Measurements from ENCODE around the gene GAL3ST3.

Gene GAL3ST3

GRCh38 chr11:66008095-66008467 lies 40.9 kb downstream of the GAL3ST3 start:
- no peak overlapping the region for H3K4me3 ChIP-seq (replicated peaks; ENCODE audit: low read depth, low read length)
- no peak for DNase-seq (ENCODE audit: low read depth)
- TF ChIP-seq, protein P1, sequence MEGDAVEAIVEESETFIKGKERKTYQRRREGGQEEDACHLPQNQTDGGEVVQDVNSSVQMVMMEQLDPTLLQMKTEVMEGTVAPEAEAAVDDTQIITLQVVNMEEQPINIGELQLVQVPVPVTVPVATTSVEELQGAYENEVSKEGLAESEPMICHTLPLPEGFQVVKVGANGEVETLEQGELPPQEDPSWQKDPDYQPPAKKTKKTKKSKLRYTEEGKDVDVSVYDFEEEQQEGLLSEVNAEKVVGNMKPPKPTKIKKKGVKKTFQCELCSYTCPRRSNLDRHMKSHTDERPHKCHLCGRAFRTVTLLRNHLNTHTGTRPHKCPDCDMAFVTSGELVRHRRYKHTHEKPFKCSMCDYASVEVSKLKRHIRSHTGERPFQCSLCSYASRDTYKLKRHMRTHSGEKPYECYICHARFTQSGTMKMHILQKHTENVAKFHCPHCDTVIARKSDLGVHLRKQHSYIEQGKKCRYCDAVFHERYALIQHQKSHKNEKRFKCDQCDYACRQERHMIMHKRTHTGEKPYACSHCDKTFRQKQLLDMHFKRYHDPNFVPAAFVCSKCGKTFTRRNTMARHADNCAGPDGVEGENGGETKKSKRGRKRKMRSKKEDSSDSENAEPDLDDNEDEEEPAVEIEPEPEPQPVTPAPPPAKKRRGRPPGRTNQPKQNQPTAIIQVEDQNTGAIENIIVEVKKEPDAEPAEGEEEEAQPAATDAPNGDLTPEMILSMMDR (IDR thresholded peaks at IDR 0.05; ENCODE audit: low read length, missing control alignments), result no peak

- TF ChIP-seq, protein P1 (IDR thresholded peaks at IDR 0.05; ENCODE audit: low read length, missing control alignments), result no peak
- no peak overlapping the region for H3K4me3 ChIP-seq (replicated peaks; ENCODE audit: low read depth, low read length)
- no peak for DNase-seq (ENCODE audit: low read depth)
These were observed 41.7 kb downstream of the GAL3ST3 start for GRCh38 chr11:66007201-66007634.

DNA sequence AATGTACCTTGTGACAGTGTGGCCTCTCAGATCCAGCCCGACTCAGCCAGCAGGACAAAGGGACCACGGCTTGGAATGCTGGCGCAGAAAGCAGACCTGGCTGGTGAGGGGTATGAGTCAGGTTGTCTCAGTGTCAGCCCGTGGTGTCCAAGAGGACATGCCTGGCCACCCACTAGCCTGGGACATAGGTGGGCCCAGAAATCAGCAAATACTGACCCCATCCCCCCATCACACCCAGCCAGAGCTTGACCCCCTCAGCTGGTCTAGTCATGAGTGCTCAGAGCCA lies 42.1 kb downstream of the GAL3ST3 start:
- DNase-seq (ENCODE audit: low read depth), result no peak
- TF ChIP-seq, protein P1 (IDR thresholded peaks at IDR 0.05; ENCODE audit: low read length, missing control alignments), result no peak

GRCh38 chr11:66006134-66006890 lies 42.6 kb downstream of the GAL3ST3 start:
- TF ChIP-seq, protein P1 (IDR thresholded peaks at IDR 0.05; ENCODE audit: low read length, missing control alignments), result no peak
- no peak for DNase-seq (ENCODE audit: low read depth)
- H3K4me3 ChIP-seq (replicated peaks; ENCODE audit: low read depth, low read length), result no peak overlapping the region

More for the DNA sequence above, 42.1 kb downstream of the GAL3ST3 start:
- H3K4me3 ChIP-seq (replicated peaks; ENCODE audit: low read depth, low read length), result no peak overlapping the region

GRCh38 chr11:66004186-66004585 lies 44.8 kb downstream of the GAL3ST3 start:
- DNase-seq (ENCODE audit: low read depth), result no peak
- TF ChIP-seq, protein P1 (IDR thresholded peaks at IDR 0.05; ENCODE audit: low read length, missing control alignments), result no peak
- no peak overlapping the region for H3K4me3 ChIP-seq (replicated peaks; ENCODE audit: low read depth, low read length)

DNA sequence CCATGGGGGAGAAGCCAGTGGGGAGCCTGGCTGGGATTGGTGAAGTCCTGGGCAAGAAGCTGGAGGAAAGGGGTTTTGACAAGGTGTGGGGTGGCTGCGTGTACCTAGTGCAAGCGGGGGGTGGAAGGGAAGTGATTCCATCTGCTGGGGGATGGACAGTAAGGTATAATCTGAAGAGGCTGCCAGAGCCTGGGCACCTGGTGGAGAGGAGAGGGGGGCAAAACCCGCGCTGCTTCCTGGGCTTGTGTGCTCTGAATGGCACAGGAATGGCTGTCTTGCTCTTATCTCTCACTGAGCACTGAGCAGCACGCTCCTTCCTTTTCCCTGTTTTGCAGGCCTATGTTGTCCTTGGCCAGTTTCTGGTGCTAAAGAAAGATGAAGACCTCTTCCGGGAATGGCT lies 45.7 kb downstream of the GAL3ST3 start:
- DNase-seq (ENCODE audit: low read depth), result no peak
- TF ChIP-seq, protein P1 (IDR thresholded peaks at IDR 0.05; ENCODE audit: low read length, missing control alignments), result no peak
- H3K4me3 ChIP-seq (replicated peaks; ENCODE audit: low read depth, low read length), result peak overlapping the region; percentile 99

- TF ChIP-seq, protein P1 (IDR thresholded peaks at IDR 0.05; ENCODE audit: low read length, missing control alignments), result peak; percentile 18
- H3K4me3 ChIP-seq (replicated peaks; ENCODE audit: low read depth, low read length), result peak overlapping the region; percentile 99
- DNase-seq (ENCODE audit: low read depth), result peak; percentile 53
These were observed 46.2 kb downstream of the GAL3ST3 start for GRCh38 chr11:66002648-66003225.

All from fibroblast of pulmonary artery (primary cell).